Activated CD4-positive, alpha-beta T cell treated with anti-CD3 and anti-CD28 coated beads, Interleukin-2, amount 50 U/mL, for 1 hour (primary cell): ENCODE data around the gene SCAF11.
A peak's percentile ranks its signal among the peaks of the same experiment; 100 is the strongest.

Experiments
- DNase-seq: peaks from one replicate; pipeline ENCODE4 v3.0.0-alpha.2; 2020

SCAF11 gene

GRCh38 chr12:45909041-45909713 lies 81.2 kb downstream of the SCAF11 start:
- DNase-seq, result no peak

- no peak for DNase-seq
Measured at GRCh38 chr12:45907955-45908354, 82.4 kb downstream of the SCAF11 start.

GRCh38 chr12:45898094-45898493 lies 92.3 kb downstream of the SCAF11 start:
- DNase-seq, result no peak

GRCh38 chr12:45895961-45896360 lies 94.4 kb downstream of the SCAF11 start:
- DNase-seq, result no peak

GRCh38 chr12:45893240-45893639 lies 97.1 kb downstream of the SCAF11 start:
- no peak for DNase-seq

- no peak for DNase-seq
Measured at GRCh38 chr12:45890276-45890675, 100.1 kb downstream of the SCAF11 start.

- no peak for DNase-seq
Measured at GRCh38 chr12:45887544-45887943, 102.8 kb downstream of the SCAF11 start.

GRCh38 chr12:45886685-45887084 lies 103.7 kb downstream of the SCAF11 start:
- no peak for DNase-seq

GRCh38 chr12:45883187-45883586 lies 107.2 kb downstream of the SCAF11 start:
- DNase-seq, result no peak

- no peak for DNase-seq
Measured at GRCh38 chr12:45880533-45880932, 109.8 kb downstream of the SCAF11 start.

- DNase-seq, result no peak
Measured at GRCh38 chr12:45879363-45879895, 110.9 kb downstream of the SCAF11 start.

GRCh38 chr12:45878630-45879255 lies 111.6 kb downstream of the SCAF11 start:
- peak; percentile 7 for DNase-seq

GRCh38 chr12:45877069-45877468 lies 113.3 kb downstream of the SCAF11 start:
- no peak for DNase-seq

- DNase-seq, result no peak
Measured at GRCh38 chr12:45872446-45872845, 117.9 kb downstream of the SCAF11 start.
